HG03575 (cell line): ENCODE measurements around the gene ZMYND11.

ENCODE experiments used
- ATAC-seq: cut with Tn5 transposase; IDR thresholded peaks from one replicate; pipeline ENCODE4 v1.9.1; 2021; ENCODE audit not compliant: unreplicated experiment, insufficient number of reproducible peaks, low FRiP score; ENCODE audit errors: extremely low read depth

ZMYND11 gene

DNA sequence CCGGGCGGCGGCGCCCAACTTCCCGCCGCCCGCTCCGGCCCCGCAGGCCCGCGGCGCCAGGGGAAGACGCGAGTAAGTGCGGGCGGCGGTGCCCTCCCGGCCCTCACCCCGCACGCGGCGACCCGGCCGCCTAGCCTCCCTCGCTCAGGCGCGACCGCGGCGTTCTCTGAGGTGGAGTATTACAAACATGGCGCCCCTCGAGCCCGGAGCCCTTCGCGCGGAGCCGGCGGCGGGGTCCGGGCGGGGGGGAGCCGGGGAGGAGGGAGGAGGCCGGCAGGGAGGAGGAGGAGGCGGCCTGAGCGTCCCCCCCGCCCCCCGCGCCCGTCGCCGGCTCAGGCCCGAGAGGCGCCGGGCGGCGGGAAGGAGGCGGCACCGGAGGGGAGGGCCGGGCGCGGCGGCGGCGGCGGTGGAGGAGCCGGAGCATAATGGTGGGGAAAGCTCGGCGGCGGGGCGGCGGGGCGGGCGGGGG is at the start of gene ZMYND11:
Gene ZMYND11, plus strand, starts transcription at position 324 of the 469 bp plus-strand sequence. CDS start 44,558 bp downstream, outside the sequence.
- no peak for ATAC-seq

DNA sequence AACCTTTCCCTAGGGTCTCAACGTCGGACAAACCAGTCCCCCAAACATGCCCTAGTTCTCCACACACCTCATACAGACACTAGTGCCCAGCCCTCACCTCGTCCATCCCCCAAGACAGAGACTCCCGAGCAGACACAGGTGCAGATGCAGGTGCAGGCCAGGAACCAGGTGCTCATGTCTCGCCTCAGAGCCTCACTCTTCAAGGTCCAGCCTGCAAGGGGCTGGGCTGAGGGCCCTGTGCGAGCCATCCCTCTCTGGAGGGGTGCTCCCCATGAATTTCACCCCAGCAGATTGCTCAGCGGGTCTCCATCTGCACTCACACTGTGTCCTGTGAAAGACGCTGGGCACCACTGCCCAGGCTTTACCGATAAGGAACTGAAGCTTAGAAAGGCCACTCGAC is 49.2 kb upstream of the ZMYND11 start:
- ATAC-seq: no peak

DNA sequence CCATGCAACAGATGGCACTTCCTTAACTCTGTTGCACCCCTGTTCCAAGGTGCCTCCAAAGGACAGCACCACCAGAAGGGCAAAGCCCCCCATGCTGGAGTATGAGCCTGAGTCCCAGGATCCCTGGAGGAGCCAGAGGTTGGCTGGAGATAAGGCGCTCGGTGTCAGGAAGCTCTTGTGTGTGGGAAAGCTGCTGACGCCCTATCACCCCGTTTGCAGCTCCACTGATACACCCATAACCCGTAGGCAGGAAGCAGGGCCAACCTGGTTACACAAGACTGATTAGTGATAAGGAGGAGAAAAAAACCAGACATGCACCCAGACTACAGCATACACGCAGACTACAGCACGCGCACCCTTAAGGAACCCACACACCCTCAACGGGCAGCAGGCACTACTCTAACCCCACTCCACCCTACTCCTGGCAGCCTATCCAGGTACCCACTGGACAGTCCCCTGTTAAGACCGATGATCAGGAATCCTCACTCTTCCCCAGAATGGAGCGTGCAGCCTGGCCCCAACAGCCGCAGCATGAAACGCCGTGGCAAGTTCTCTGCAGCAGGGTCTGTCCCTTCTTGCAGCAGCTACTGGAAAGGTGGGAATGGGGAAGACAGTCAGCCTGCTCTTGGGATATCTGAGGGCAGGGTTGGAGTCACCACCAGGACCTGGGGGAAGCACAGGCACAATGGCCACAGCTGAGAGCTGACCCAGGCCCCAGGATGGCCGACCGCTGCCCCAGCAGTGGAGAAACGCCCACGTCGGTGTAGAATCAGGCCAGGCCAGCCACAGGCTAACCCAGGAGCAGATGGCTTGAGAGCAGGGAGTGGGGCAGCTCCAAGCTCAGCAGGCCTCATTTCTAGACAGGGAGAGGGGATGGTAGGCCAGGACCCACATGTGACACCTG is 47.8 kb upstream of the ZMYND11 start:
- no peak for ATAC-seq

DNA sequence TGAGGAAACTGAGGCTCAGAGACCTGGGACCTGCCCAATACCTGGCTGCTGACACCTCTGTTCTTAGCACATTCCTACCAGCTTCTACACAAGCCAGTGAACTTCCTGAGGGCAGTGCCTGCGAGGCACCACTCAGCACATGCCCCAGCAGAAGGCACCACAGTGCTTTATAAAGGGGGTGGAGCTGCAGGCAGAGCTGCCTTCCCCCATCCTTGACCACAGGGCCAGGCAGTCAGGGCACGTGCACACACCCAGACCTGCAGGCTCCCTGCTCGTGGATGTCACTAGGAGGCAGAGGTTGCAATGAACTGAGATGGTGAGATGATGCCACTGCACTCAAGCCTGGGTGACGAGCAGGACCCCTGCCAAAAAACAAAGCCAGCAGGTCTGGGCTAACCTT is 47.0 kb upstream of the ZMYND11 start:
- no peak for ATAC-seq

DNA sequence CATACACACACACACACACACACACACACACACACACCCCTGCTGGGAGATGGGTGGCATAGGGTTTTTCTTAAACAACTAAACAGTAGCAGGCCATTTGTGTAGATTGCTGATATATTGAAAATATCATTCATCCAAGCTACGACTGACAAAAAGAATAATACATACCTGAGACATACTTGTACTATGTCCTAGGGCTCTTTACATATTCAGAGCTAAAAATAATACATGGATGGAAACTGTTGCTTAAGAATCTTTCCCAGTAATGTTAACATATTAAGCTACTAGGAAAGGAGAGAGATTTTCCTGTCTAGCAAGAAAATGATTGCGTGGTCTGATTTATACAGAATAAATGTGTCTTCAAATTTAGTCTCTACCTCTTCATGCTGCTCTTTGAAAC is 46.0 kb upstream of the ZMYND11 start:
- no peak for ATAC-seq

DNA sequence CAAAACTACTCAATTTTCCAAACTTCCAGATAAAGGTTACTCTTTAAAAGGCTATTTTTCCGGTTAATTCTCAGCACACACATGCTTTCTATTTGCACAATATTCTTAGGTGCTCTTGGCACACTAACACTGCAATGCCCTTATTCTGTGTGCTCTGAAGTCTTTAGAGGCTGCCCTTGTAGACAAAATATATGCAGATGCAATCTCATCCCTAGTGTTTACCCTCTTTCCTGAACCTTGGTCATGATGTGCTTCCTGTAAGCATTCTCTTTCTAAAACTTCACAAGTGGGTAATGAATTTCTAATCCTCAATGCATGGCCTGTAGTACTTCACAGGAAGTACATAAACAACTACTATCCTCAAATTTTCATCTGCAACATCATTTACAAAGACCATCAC is 45.1 kb upstream of the ZMYND11 start:
- ATAC-seq: no peak

DNA sequence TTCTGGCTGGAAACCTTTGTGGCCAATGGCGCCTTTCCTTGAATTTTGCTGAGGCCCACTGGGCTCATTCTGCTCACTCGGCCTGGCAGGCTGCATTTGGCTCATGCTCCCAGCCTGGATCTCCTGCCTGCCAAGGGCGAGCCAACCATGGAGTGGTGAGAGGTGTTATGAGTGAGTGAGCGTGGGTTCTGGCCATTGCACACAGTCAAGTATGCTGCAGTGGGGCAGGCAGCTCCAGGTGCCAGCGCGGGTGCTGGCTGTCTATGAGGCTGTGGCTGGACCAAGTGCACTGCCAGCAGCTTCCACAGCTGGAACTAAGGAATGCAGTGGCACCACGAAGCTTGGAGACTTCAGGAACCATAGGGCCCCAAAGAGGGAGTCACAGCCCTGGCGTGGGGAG is 43.9 kb upstream of the ZMYND11 start:
- ATAC-seq: no peak

DNA sequence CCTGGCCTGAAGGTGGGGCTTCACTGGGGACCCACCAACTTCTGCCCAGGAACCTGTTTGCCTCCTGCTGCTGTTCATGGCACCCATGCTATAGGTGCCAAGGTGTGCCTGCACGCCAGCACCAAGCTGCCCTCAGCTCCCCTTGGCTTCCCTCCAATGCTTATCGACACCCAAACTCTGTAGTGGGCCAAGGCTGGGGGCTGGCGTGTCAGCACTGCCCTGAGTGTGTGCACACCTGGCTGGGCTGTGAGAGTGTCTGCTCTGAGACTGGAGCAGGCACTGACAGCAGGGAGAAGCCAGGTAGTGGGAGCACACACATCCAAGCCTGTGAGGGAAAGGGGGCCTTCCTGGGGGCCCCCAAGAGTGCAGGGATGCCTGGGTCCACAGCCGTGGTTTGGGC is 43.1 kb upstream of the ZMYND11 start:
- ATAC-seq: no peak

DNA sequence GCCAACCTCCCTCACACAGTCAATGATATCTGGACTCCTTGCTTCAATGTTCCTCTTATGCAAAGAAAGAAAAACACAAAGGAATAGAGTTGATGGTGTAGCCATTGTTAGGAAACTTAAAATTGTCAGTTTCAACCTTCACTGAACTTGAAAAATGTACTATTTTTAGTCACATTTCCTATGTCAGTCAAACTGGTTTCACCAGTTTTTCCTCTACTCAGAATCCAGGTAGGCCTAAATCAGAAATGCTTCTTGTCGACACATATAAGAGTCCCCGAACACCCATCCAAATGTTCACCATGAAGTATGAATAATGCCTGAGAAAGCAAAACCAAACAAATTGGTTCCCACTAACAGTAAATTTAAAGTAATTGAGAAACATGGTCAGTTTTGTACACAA is 42.4 kb upstream of the ZMYND11 start:
- no peak for ATAC-seq

DNA sequence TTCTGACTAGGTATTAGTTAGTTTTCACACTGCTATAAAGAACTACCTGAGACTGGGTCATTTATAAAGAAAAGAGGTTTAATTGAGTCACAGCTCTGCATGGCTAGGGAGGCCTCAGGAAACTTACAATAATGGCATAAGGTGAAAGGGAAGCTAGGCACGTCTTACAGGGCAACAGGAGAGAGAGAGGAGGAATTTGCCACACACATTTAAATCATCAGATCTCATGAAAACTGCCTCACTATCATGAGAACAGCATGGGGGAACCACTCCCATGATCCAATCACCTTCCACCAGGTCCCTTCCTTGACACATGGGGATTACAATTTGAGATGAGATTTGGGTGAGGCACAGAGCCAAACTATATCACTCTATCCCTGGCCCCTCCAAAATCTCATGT is 40.6 kb upstream of the ZMYND11 start:
- ATAC-seq: no peak

DNA sequence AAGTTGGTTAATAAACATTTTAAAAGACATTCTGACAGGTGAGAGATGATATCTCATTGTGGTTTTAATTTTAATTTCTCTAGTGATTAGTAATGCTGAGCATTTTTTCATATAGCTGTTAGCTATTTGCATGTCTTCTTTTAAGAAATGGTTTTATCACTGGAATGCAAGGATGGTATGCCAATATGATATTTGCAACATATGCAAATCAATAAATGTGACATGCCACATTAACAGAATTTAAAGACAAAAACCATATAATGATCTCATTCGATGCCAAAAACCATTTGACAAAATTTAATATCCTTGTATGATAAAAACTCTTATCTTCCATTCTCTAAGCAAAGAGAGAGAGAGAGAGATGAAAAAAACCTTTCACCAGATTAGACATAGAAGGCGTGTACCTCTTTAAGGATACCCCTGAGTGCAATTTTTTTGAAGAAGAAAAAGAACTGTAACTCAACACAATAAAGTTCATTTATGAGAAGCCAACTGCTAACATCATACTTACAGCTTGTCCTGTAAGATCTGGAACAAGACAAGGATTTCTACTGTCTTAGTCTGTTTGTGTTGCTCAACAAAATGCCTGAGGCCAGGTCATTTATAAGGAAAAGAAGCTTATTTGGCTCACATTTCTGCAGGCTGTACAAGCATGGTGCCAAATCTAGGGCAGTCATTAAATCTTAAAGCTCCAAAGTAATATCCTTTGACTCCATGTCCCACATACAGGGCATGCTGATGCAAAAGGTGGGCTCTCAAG is 39.7 kb upstream of the ZMYND11 start:
- no peak for ATAC-seq

DNA sequence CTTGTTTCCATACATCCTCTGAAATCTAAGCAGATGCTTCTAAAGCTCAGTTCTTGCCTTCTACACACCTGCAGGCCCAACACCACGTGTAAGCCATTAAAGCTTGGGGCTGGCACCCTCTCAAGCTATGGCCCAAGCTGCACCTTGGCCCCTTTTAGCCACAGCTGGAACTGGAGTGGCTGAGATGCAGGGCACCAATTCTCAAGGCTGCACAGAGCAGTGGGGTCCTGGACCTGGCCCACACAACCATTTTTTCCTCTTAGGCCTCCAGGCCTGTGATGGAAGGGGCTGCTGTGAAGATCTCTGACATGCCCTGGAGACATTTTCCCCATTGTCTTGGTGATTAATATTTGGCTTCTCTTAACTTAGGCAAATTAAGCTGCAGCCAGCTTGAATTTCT is 38.8 kb upstream of the ZMYND11 start:
- no peak for ATAC-seq

DNA sequence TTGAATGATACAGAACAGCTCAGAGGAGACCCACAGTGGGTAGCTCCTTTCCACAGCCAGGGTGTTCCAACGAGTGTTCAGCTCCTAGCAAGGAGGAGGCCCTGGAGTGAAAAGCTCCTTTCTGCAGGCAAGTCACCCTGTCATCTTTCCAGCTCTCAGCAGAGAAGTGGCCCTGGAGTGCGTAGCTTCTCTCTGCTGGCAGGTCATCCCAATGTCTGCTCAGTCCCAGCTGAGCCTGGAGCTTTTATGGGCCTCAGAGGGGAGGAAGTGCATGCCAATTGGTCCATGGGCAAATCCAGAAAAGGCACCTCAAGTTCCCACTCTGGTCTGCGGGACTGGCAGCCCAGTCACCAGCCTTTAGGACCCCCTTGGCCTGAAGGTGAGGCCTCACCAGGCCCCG is 30.8 kb upstream of the ZMYND11 start:
- no peak for ATAC-seq

DNA sequence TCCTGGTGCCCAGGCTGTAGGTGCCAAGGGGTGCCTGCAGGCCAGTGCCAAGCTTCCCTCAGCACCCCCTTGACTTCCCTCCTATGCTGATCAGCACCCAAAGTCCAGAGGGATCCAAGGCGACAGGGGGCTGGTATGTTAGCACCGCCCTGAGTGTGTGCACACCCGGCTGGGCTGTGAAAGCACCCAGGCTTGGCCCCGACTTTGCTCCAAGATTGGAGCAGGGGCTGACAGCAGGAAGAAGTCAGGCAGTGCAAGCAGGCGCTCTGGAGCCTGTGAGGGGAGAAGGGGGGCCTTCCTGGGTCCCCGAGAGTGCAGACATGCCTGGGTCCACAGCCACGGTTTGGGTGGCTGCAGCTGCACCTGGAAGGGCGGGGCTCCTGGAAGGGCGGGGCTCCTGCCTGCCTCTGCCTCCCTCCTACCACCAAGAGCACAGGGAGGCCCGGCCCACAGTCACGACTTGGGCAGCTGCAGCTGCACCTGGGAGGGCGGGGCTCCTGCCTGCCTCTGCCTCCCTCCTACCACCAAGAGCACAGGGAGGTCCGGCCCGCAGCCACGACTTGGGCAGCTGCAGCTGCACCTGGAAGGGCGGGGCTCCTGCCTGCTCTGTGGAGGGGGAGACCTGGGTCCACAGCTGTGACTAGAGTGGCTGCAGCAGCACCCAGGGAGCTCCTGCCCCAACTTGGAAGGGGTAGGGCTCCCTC is 30.2 kb upstream of the ZMYND11 start:
- no peak for ATAC-seq

DNA sequence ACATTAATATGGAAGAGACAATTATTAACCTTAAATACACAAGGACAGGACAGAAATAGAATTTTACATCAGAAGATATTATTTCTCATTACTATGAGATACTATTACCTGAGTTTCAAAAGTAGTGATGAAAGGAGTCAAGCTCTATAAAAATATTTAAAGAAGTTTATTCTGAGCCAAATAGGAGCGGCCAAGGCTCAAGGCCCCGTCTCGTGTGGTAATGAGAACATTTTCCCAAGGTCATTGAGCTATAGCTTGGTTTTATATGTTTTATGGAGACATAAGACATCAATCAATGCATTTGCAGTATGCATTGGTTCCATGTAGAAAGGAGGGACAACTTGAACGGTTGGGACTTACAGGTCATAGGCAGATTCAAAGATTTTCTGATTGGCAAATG is 29.4 kb upstream of the ZMYND11 start:
- ATAC-seq: no peak

DNA sequence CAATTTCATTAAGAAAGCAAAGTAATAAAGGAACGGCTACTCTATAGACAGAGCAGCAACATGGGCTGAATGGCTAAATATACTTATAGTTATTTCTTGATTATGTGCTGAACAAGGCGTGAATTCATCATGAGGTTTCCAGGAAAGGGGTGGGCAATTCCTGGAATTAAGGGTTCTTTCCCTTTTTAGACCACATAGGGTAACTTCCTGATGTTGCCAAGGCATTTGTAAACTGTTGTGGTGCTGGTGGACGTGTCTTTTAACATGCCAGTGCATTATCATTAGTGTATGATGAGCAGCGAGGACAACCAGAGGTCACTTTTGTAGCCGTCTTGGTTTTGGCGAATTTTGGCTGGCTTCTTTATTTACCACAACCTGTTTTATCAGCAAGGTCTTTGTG is 28.5 kb upstream of the ZMYND11 start:
- ATAC-seq: no peak

DNA sequence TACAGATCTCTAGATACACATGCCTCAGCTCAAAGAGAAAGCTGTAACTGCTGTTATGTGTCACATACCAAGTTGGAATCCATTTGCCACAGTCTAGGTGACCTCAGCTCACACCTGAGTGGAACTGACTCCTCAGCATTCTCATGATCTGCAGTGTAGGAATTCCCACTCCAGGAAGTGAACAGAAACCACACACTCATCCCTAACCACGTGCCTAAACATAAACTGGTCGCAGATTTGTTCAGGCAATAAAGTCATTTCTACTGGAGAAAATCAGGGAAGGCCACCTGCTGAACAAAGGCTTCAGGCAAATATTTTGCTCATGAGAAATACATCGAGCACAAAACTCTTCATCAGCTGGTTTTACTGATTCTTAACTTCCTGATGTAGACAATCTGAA is 23.0 kb upstream of the ZMYND11 start:
- no peak for ATAC-seq

DNA sequence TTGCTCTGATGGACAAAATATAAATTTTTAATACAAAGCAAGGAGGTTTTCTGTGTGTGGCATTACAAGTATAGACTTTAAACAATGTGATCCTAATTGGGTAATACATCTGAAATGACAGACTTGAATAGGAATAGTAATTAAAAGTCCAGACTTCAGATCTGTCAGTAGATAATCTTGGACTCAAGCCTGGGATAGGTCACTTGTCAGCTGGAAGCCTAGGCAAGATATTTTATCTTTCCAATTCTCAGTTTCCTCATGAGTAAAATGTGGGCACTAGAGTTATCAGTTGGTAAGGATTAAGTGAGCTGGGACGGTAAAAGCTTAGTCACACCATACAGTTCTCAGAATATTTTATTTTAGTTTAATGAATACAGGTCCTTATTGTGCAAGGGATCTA is 10.4 kb upstream of the ZMYND11 start:
- no peak for ATAC-seq

DNA sequence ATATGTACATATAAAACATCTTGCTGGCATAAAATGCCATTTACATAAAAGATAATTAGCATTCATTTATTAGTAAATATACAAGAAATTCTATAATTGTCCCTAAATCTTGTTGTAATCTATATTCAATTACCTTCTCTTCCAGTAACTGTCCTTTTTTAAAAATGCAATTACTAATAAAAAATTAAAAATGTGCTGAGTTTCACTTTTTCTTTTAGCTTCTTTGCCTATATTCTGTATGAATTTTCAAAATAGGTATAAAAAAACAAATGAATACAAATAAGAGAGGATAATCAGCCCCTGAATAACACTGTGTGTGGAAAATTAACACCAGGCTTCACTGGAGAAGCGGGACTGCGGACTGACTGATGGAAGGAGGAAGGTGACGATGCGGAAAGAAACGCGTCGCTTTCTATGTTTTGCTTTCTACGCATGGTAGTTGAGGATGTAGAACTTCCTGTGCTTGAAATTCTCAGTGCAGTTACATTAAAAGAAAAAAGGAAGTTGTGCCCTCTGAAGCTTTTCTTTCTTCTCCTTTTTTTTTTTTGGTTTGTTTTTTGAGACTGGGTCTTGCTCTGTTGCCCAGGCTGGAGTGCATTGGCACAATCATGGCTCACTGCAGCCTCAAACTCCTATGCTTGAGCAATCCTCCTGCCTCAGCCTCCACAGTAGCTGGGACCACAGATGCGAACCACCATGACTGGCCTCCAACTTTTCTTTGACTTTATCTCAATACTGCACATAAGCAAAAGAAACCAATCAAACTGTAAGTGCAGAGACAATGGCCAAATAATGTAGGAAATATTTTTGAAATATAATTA is 7.4 kb upstream of the ZMYND11 start:
- no peak for ATAC-seq
